HG03139 (cell line): ENCODE results near the gene SENP7.

Experiments used
- ATAC-seq: cut with Tn5 transposase; IDR thresholded peaks from one replicate; pipeline ENCODE4 v1.9.1; 2021; ENCODE audit not compliant: unreplicated experiment

Gene SENP7

DNA sequence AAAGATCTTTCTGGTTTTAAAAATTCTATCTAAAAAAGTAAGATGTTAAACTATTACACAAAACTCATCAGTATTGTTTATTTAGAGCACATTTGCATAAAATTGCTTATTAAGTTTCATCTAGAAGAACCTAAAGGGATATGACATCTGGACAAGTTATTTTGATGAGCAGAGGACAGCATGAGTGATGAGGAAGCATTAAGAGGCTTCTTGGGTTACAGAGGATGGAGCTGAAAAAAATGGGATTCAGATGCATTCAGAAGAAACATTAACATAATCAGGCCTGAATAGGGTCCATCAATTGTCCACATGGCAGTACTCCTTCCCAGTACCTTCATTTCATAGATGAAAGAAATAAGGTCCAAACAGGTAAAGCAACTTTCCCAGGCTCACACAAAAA is 234.3 kb downstream of the SENP7 start:
- no peak for ATAC-seq
